ENCODE measurements around the gene FETUB.
A peak's percentile ranks its signal among the peaks of the same experiment; 100 is the strongest.

DNA sequence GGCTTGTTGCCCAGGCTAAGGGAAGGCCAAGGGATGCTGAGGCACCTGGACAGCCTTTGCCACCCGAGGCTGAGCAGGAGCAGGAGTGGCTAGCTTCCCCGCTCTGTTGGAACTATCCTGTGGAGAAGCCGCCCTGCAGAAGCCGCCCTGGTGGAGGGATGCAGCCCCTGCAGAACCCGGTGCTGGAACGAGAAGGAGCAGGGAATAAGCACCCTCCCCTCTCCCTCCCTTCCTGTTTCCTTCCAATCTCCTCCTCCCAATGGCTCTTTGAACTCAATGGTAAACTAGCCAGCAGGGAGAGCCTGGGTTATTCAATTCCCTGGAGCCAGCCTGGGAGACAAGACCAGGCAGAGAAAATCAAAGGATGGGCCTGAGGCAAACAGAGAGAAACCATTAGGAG is 13.8 kb downstream of the FETUB start:
- TF ChIP-seq, protein P1, sequence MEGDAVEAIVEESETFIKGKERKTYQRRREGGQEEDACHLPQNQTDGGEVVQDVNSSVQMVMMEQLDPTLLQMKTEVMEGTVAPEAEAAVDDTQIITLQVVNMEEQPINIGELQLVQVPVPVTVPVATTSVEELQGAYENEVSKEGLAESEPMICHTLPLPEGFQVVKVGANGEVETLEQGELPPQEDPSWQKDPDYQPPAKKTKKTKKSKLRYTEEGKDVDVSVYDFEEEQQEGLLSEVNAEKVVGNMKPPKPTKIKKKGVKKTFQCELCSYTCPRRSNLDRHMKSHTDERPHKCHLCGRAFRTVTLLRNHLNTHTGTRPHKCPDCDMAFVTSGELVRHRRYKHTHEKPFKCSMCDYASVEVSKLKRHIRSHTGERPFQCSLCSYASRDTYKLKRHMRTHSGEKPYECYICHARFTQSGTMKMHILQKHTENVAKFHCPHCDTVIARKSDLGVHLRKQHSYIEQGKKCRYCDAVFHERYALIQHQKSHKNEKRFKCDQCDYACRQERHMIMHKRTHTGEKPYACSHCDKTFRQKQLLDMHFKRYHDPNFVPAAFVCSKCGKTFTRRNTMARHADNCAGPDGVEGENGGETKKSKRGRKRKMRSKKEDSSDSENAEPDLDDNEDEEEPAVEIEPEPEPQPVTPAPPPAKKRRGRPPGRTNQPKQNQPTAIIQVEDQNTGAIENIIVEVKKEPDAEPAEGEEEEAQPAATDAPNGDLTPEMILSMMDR (conservative IDR thresholded peaks at IDR 0.05; ENCODE audit: low read length) = peak; percentile 36
- TF ChIP-seq EZH2phosphoT487 (IDR thresholded peaks at IDR 0.05; ENCODE audit: borderline replicate concordance, low read depth, low read length) = no peak

All from OCI-LY7 (cell line).